GM21423 (cell line): ENCODE results near the gene DYNC1I1.

Source experiments
- ATAC-seq: cut with Tn5 transposase; IDR thresholded peaks from one replicate; pipeline ENCODE4 v1.9.1; 2021; ENCODE audit warnings: mild to moderate bottlenecking, moderate library complexity; ENCODE audit not compliant: unreplicated experiment

DYNC1I1 gene

GRCh38 chr7:95847061-95847460, 74.7 kb downstream of the DYNC1I1 start:
- ATAC-seq, result no peak

- ATAC-seq, result no peak
These were observed 87.1 kb downstream of the DYNC1I1 start for GRCh38 chr7:95859429-95859828.

GRCh38 chr7:95861041-95861440, 88.7 kb downstream of the DYNC1I1 start:
- no peak for ATAC-seq

- ATAC-seq, result no peak
These were observed 91.3 kb downstream of the DYNC1I1 start for GRCh38 chr7:95863623-95864022.

GRCh38 chr7:95865716-95866371, 93.5 kb downstream of the DYNC1I1 start:
- no peak for ATAC-seq

- ATAC-seq, result peak; percentile 71
These were observed 95.0 kb downstream of the DYNC1I1 start for GRCh38 chr7:95867309-95867708.

GRCh38 chr7:95871075-95871848, 98.9 kb downstream of the DYNC1I1 start:
- no peak for ATAC-seq

GRCh38 chr7:95871896-95872295, 99.5 kb downstream of the DYNC1I1 start:
- no peak for ATAC-seq

GRCh38 chr7:95874129-95874528, 101.8 kb downstream of the DYNC1I1 start:
- no peak for ATAC-seq

- ATAC-seq, result no peak
These were observed 102.3 kb downstream of the DYNC1I1 start for GRCh38 chr7:95874541-95875265.

GRCh38 chr7:95875519-95875918, 103.2 kb downstream of the DYNC1I1 start:
- no peak for ATAC-seq

GRCh38 chr7:95878677-95879076, 106.3 kb downstream of the DYNC1I1 start:
- no peak for ATAC-seq

GRCh38 chr7:95881597-95881996, 109.2 kb downstream of the DYNC1I1 start:
- ATAC-seq, result no peak

GRCh38 chr7:95883217-95883616, 110.9 kb downstream of the DYNC1I1 start:
- no peak for ATAC-seq

- ATAC-seq, result no peak
These were observed 114.2 kb downstream of the DYNC1I1 start for GRCh38 chr7:95886501-95887090.

- ATAC-seq, result no peak
These were observed 121.1 kb downstream of the DYNC1I1 start for GRCh38 chr7:95893484-95893883.

GRCh38 chr7:95897557-95898251, 125.3 kb downstream of the DYNC1I1 start:
- no peak for ATAC-seq

- ATAC-seq, result no peak
These were observed 127.7 kb downstream of the DYNC1I1 start for GRCh38 chr7:95899919-95900513.

- no peak for ATAC-seq
These were observed 128.7 kb downstream of the DYNC1I1 start for GRCh38 chr7:95901006-95901405.

GRCh38 chr7:95904099-95904498, 131.7 kb downstream of the DYNC1I1 start:
- no peak for ATAC-seq
